H1 (cell line): ENCODE measurements around the gene FBLN5. TPM values are rescaled to one million over a fixed set of nuclear protein-coding genes. Genes with fewer than 3 reads are reported as not detected.
A peak's percentile ranks its signal among the peaks of the same experiment; 100 is the strongest.

Source experiments
- CTCF ChIA-PET: fragments of 300-600 bp; sonication (Branson Sonifier 250); formaldehyde crosslinking; loops from one replicate; lab custom pipeline; 2021; ENCODE audit not compliant: partially characterized antibody; lab: Charles Lee
- POLR2A ChIA-PET: fragments of 300-600 bp; sonication (Branson Sonifier 250); formaldehyde crosslinking; loops from one replicate; lab custom pipeline; 2021; ENCODE audit warnings: inconsistent platforms; ENCODE audit not compliant: partially characterized antibody; lab: Charles Lee
- DNase-seq, 2 experiments: peaks; one replicate each; pipeline versions ENCODE4 v3.0.0 to v3.0.0-alpha.2; 2010 to 2022; ENCODE audit warnings: low spot score in 2 of 2, low read depth in 1 of 2, mixed read lengths in 1 of 2
- FAIRE-seq: peaks from 2 replicates; lab custom pipeline; 2011; peaks lifted over from hg19 to GRCh38; lab: Jason Lieb, UNC
- H2AFZ ChIP-seq: 2 replicates; pipeline ENCODE4 v1.8.1; 2012; ENCODE audit warnings: low read length, inconsistent platforms
- H2AK5ac ChIP-seq: 2 replicates; pipeline ENCODE4 v1.6.1; 2013; ENCODE audit warnings: low read depth, low read length
- H2BK120ac ChIP-seq: replicated peaks from 2 replicates; pipeline ENCODE3; 2013; ENCODE audit warnings: low read depth, low read length, inconsistent platforms
- H2BK12ac ChIP-seq: 2 replicates; pipeline ENCODE4 v1.6.1; 2013; ENCODE audit warnings: low read depth, low read length
- H2BK15ac ChIP-seq: 2 replicates; pipeline ENCODE4 v1.6.1; 2013; ENCODE audit warnings: low read length
- H2BK20ac ChIP-seq: 2 replicates; pipeline ENCODE4 v1.6.1; 2013; ENCODE audit warnings: low read length
- H2BK5ac ChIP-seq: 2 replicates; pipeline ENCODE4 v1.6.1; 2013; ENCODE audit warnings: low read depth, low read length
- H3K14ac ChIP-seq: 2 replicates; pipeline ENCODE4 v1.6.1; 2013; ENCODE audit warnings: inconsistent platforms; ENCODE audit not compliant: insufficient read length
- H3K18ac ChIP-seq: 2 replicates; pipeline ENCODE4 v1.6.1; 2013; ENCODE audit warnings: low read length; ENCODE audit errors: extremely low read depth
- H3K23ac ChIP-seq: 2 replicates; pipeline ENCODE4 v1.6.1; 2013; ENCODE audit warnings: inconsistent platforms; ENCODE audit not compliant: insufficient read length
- H3K23me2 ChIP-seq: 2 replicates; pipeline ENCODE4 v1.6.1; 2013; ENCODE audit warnings: low read depth, low read length
- H3K27ac ChIP-seq: 2 replicates; pipeline ENCODE4 v1.6.1; 2011; ENCODE audit warnings: low read depth, low read length, inconsistent platforms
- H3K27me3 ChIP-seq, 4 experiments: replicated peaks in 1 of 4; 1 replicate in 1 of 4; 2 replicates in 3 of 4; pipeline versions ENCODE4 v1.6.1 to v1.8.1; 2011 to 2013; ENCODE audit warnings: low read length in 3 of 4, mild to moderate bottlenecking in 3 of 4, inconsistent platforms in 2 of 4, mixed read lengths in 2 of 4, moderate library complexity in 1 of 4; ENCODE audit not compliant: control insufficient read depth in 3 of 4, insufficient read depth in 3 of 4; ENCODE audit errors: extremely low read depth in 1 of 4
- H3K36me3 ChIP-seq, 4 experiments: 2 replicates each; pipeline versions ENCODE4 v1.6.1 to v1.8.1; 2011 to 2013; ENCODE audit warnings: mild to moderate bottlenecking in 4 of 4, low read length in 3 of 4, moderate library complexity in 2 of 4, control low read depth in 1 of 4, inconsistent platforms in 1 of 4; ENCODE audit not compliant: insufficient read depth in 4 of 4, control insufficient read depth in 2 of 4
- H3K4ac ChIP-seq: replicated peaks from 2 replicates; pipeline ENCODE3; 2013; ENCODE audit warnings: low read length, low read depth, mixed read lengths, inconsistent platforms; ENCODE audit not compliant: insufficient read length
- H3K4me1 ChIP-seq, 4 experiments: replicated peaks in 1 of 4; 1 replicate in 1 of 4; 2 replicates in 3 of 4; pipeline versions ENCODE4 v1.6.1 to v1.8.1; 2011 to 2013; ENCODE audit warnings: low read length in 3 of 4, inconsistent platforms in 2 of 4, mixed read lengths in 1 of 4; ENCODE audit not compliant: insufficient read depth in 4 of 4, control insufficient read depth in 3 of 4
- H3K4me2 ChIP-seq, 2 experiments: 2 replicates each; pipeline versions ENCODE4 v1.6.1 to v1.8.1; 2011 to 2013; ENCODE audit warnings: low read depth in 2 of 2, low read length in 2 of 2, control low read depth in 1 of 2, inconsistent platforms in 1 of 2, mild to moderate bottlenecking in 1 of 2; ENCODE audit not compliant: insufficient read depth in 1 of 2
- H3K4me3 ChIP-seq, 4 experiments: fragments of 200-600, 300-600 bp in 1 of 4; sonication (generic), shearing (Covaris generic), sonication (Bioruptor Twin) in 1 of 4; 2 replicates each; pipeline versions ENCODE4 v1.5.1 to v1.8.1; 2011 to 2016; ENCODE audit warnings: low read length in 4 of 4, low read depth in 3 of 4, control low read depth in 2 of 4, inconsistent platforms in 2 of 4, mild to moderate bottlenecking in 2 of 4, mixed read lengths in 1 of 4, moderate library complexity in 1 of 4; ENCODE audit not compliant: insufficient read depth in 2 of 4; ENCODE audit errors: extremely low read depth in 1 of 4
- H3K56ac ChIP-seq: replicated peaks from 2 replicates; pipeline ENCODE3; 2013; ENCODE audit warnings: low read depth, mild to moderate bottlenecking, mixed read lengths, low read length, inconsistent platforms; ENCODE audit not compliant: insufficient read length
- H3K79me1 ChIP-seq: 2 replicates; pipeline ENCODE4 v1.6.1; 2013; ENCODE audit warnings: low read depth, low read length, control low read depth
- H3K79me2 ChIP-seq, 2 experiments: 2 replicates each; pipeline versions ENCODE4 v1.6.1 to v1.8.1; 2012 to 2013; ENCODE audit warnings: low read length in 2 of 2, mild to moderate bottlenecking in 2 of 2, inconsistent platforms in 1 of 2; ENCODE audit not compliant: insufficient read depth in 2 of 2, control insufficient read depth in 1 of 2
- H3K9ac ChIP-seq, 4 experiments: replicated peaks in 1 of 4; 1 replicate in 1 of 4; 2 replicates in 3 of 4; pipeline versions ENCODE4 v1.6.1 to v1.8.1; 2011 to 2013; ENCODE audit warnings: low read depth in 3 of 4, low read length in 3 of 4, control low read depth in 2 of 4, mild to moderate bottlenecking in 2 of 4, moderate library complexity in 2 of 4, inconsistent platforms in 1 of 4; ENCODE audit errors: extremely low read depth in 1 of 4
- H3K9me3 ChIP-seq, 2 experiments: 2 replicates each; pipeline versions ENCODE4 v1.6.1 to v1.8.1; 2012 to 2013; ENCODE audit warnings: mild to moderate bottlenecking in 2 of 2, moderate library complexity in 2 of 2, control low read depth in 1 of 2, inconsistent platforms in 1 of 2, low read depth in 1 of 2, low read length in 1 of 2, mixed read lengths in 1 of 2; ENCODE audit not compliant: insufficient read depth in 2 of 2
- H4K20me1 ChIP-seq, 2 experiments: replicated peaks in 1 of 2; 2 replicates each; pipeline versions ENCODE3 to v1.8.1; 2011 to 2013; ENCODE audit warnings: inconsistent platforms in 2 of 2, low read length in 2 of 2, mild to moderate bottlenecking in 1 of 2; ENCODE audit not compliant: insufficient read depth in 2 of 2, control insufficient read depth in 1 of 2
- H4K5ac ChIP-seq: 2 replicates; pipeline ENCODE4 v1.6.1; 2013; ENCODE audit warnings: low read length, low read depth, mixed read lengths, inconsistent platforms; ENCODE audit not compliant: insufficient read length
- H4K8ac ChIP-seq: 2 replicates; pipeline ENCODE4 v1.8.0; 2013; ENCODE audit warnings: mild to moderate bottlenecking, moderate library complexity, low read length, inconsistent platforms; ENCODE audit not compliant: insufficient read depth; ENCODE audit errors: extremely low read depth
- H4K91ac ChIP-seq: replicated peaks from 2 replicates; pipeline ENCODE3; 2013; ENCODE audit warnings: low read length, mixed read lengths, inconsistent platforms; ENCODE audit not compliant: insufficient read length
- ASH2L ChIP-seq: fragments of 200-600, 300-600 bp; sonication (generic); IDR thresholded peaks from one replicate; pipeline ENCODE4 v1.7.1; 2017; ENCODE audit warnings: low read length
- CBX5 ChIP-seq: fragments of 300-800, 300-1000 bp; sonication (generic); IDR thresholded peaks from 2 replicates; pipeline ENCODE4 v1.7.1; 2016; ENCODE audit warnings: antibody characterized with exemption, low read length, low read depth
- CBX8 ChIP-seq: fragments of 300-800, 300-1000 bp; sonication (generic); IDR thresholded peaks from 2 replicates; pipeline ENCODE4 v1.7.1; 2016; ENCODE audit warnings: low read depth, low read length, borderline replicate concordance
- CTBP2 ChIP-seq: IDR thresholded peaks from 2 replicates; pipeline ENCODE4 v1.7.0; 2011; ENCODE audit warnings: borderline replicate concordance, mild to moderate bottlenecking, moderate library complexity, mixed read lengths, low read length; ENCODE audit not compliant: insufficient read depth, insufficient read length
- FOSL1 ChIP-seq: IDR thresholded peaks from 2 replicates; pipeline ENCODE4 v1.6.1; 2011; ENCODE audit warnings: mild to moderate bottlenecking, low read depth, low read length, moderate library complexity; ENCODE audit not compliant: insufficient read depth
- GABPA ChIP-seq: IDR thresholded peaks from 2 replicates; pipeline ENCODE4 v1.6.1; 2011; ENCODE audit warnings: mild to moderate bottlenecking, low read length, moderate library complexity, borderline replicate concordance; ENCODE audit not compliant: insufficient read depth
- KDM5A ChIP-seq: fragments of 200-600 bp; IDR thresholded peaks from 2 replicates; pipeline ENCODE4 v1.7.1; 2012; ENCODE audit warnings: mild to moderate bottlenecking, low read length, inconsistent platforms, mixed read lengths
- PHF8 ChIP-seq: fragments of 200-600 bp; sonication (generic); conservative IDR thresholded peaks from 2 replicates; pipeline ENCODE4 v1.7.1; 2012; ENCODE audit warnings: low read depth, mild to moderate bottlenecking, inconsistent platforms, low read length, moderate library complexity
- POLR2AphosphoS5 ChIP-seq: IDR thresholded peaks from 2 replicates; pipeline ENCODE4 v1.6.1; 2011; ENCODE audit warnings: low read depth, low read length
- POU5F1 ChIP-seq: IDR thresholded peaks from 2 replicates; pipeline ENCODE4 v1.6.1; 2011; ENCODE audit warnings: low read depth, mild to moderate bottlenecking, low read length, moderate library complexity
- SAP30 ChIP-seq: fragments of 300-600 bp; sonication (generic); IDR thresholded peaks from 2 replicates; pipeline ENCODE4 v1.7.1; 2012; ENCODE audit warnings: low read length, moderate library complexity, mild to moderate bottlenecking, inconsistent platforms; ENCODE audit not compliant: insufficient read depth, insufficient replicate concordance
- SP4 ChIP-seq: IDR thresholded peaks from 2 replicates; pipeline ENCODE4 v1.6.1; 2012; ENCODE audit warnings: low read length, inconsistent platforms
- WGBS, 2 experiments: shearing (Covaris generic) in 1 of 2; methylation state at CpG; one replicate each; pipeline versions ENCODE4 v1.1.6 to v1.1.7; 2013 to 2015; ENCODE audit warnings: low lambda C conversion rate in 2 of 2, mixed read lengths in 2 of 2, inconsistent platforms in 1 of 2, low coverage in 1 of 2, missing lambda C conversion rate in 1 of 2; ENCODE audit not compliant: insufficient replicate concordance in 2 of 2, insufficient coverage in 1 of 2, insufficient read length in 1 of 2; ENCODE audit errors: extremely low coverage in 1 of 2, missing lambda C conversion rate in 1 of 2; 5-methylcytosine and 5-hydroxymethylcytosine counted together
- polyA plus RNA-seq, 7 experiments: library from polyadenylated mRNA; depleted of rRNA in 3 of 7; stranded (reverse) in 5 of 7; unstranded in 2 of 7; fragments of >200 nt in 5 of 7; fragments of 200-250 nt in 2 of 7; gene quantifications; 1 replicate in 5 of 7; 2 replicates in 1 of 7; 4 replicates in 1 of 7; pipeline versions ENCODE4 v1.2.1 to v1.2.3, GENCODE V29; 2011 to 2013; ENCODE audit warnings: missing spikeins in 2 of 7, mixed read lengths in 2 of 7
- total RNA-seq: library from RNA; stranded (reverse); fragmentation: NEBNext Ultra II Directional; extraction: Animal tissue kit (Norgen Biotek cat#: 25700); gene quantifications from 2 replicates; pipeline ENCODE4 v1.2.1, GENCODE V29; 2021
- TF ChIP-seq, protein P1 (sequence below): IDR thresholded peaks from 2 replicates; pipeline ENCODE4 v1.6.1; 2011; ENCODE audit warnings: low read length, improper control_type of control experiment

Gene FBLN5
- total and polyA plus RNA-seq, 2 of the 8 experiments (the other 6 are each of a cell fraction or from before 2014, with no cell fraction given): 0.88 to 3.5 TPM

DNA sequence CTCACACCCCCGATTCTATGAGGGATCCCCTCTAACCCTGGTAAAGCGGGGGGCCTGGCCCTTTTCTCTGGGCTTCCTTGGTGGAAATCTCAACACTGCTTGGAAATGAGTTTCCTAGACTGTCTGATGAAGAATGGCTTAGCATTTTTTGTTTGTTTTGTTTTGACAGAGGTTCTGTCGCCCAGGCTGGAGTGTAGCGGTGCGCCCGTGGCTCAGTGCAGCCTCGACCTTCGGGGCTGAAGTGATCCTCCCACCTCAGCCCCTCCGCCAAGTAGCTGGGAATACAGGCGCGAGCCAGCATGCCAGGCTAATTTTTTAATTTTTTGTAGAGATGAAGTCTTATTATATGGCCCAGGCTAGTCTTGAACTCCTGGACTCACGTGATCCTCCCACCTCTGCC, 110.4 kb downstream of the FBLN5 start:
- no peak overlapping the region for H2BK15ac ChIP-seq
- H2AK5ac ChIP-seq: no peak overlapping the region
- H3K27ac ChIP-seq: no peak overlapping the region
- H3K4me1 ChIP-seq: peaks cover 0 to 2% (median under 1%) of the 10 kb centered on the region in 4 experiments; a peak in 3 of 7 replicates
- no peaks in the 10 kb centered on the region for H4K20me1 ChIP-seq
- peaks cover 0 to 32% of the 10 kb centered on the region in 2 experiments; a peak in 2 of 4 replicates for H3K79me2 ChIP-seq
- peak overlapping the region; percentile 14 for H4K91ac ChIP-seq
- CTCF ChIA-PET: no interaction called here
- H2BK12ac ChIP-seq: no peak overlapping the region
- WGBS, 2 experiments: 93% methylated on average over 12 of the region's 12 CpGs; no CpG with 5 or more reads in 1 of the 2 experiments
- peaks cover 2% of the 10 kb centered on the region; the same call in 1 of the 2 replicates for H3K23me2 ChIP-seq
- H3K9me3 ChIP-seq: no peaks in the 10 kb centered on the region
- no peak overlapping the region for H3K14ac ChIP-seq
- H3K4ac ChIP-seq: no peak overlapping the region
- no peak overlapping the region for H2BK20ac ChIP-seq
- POLR2A ChIA-PET: no interaction called here
- no peaks in the 10 kb centered on the region for H3K36me3 ChIP-seq
- H3K56ac ChIP-seq: no peak overlapping the region
- 0 out of 2 replicates have a peak overlapping the region, but pooled peaks have one; percentile 85 for H2AFZ ChIP-seq
- no peaks in the 10 kb centered on the region for H3K27me3 ChIP-seq
- peak overlapping the region; percentile 47 to 91 (median 61) for H3K4me3 ChIP-seq
- H4K5ac ChIP-seq: no peak overlapping the region
- H2BK5ac ChIP-seq: no peak overlapping the region
- FAIRE-seq (no peak), DNase-seq (no peak)
- H3K18ac ChIP-seq: no peak overlapping the region
- H3K23ac ChIP-seq: no peak overlapping the region
- H3K4me2 ChIP-seq: peak overlapping the region; percentile 74 to 75
- H4K8ac ChIP-seq: peak overlapping the region; percentile 28; the same call in 1 of the 2 replicates
- no peak overlapping the region for H2BK120ac ChIP-seq
- H3K9ac ChIP-seq: no peak overlapping the region
- no peaks in the 10 kb centered on the region for H3K79me1 ChIP-seq
- TF ChIP-seq FOSL1 (no peak), KDM5A (no peak), PHF8 (no peak), CBX8 (no peak), CBX5 (no peak), CTBP2 (no peak), GABPA (no peak), POLR2AphosphoS5 (no peak), SAP30 (no peak), ASH2L (no peak), SP4 (no peak), POU5F1 (no peak)
- TF ChIP-seq, protein P1, sequence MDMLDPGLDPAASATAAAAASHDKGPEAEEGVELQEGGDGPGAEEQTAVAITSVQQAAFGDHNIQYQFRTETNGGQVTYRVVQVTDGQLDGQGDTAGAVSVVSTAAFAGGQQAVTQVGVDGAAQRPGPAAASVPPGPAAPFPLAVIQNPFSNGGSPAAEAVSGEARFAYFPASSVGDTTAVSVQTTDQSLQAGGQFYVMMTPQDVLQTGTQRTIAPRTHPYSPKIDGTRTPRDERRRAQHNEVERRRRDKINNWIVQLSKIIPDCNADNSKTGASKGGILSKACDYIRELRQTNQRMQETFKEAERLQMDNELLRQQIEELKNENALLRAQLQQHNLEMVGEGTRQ: no peak
